Kidney (tissue), 14 donors: ENCODE measurements around the gene ZC3HAV1L. TPM values are rescaled to one million over a fixed set of nuclear protein-coding genes. Genes with fewer than 3 reads are reported as not detected.

Experiments used
- DNase-seq, 5 donors: peaks; one replicate each; pipeline ENCODE4 v3.0.0-alpha.2; 2013 to 2020
- FAIRE-seq: peaks from 2 replicates; lab custom pipeline; 2012; peaks lifted over from hg19 to GRCh38; lab: Jason Lieb, UNC
- H3K27ac ChIP-seq, 2 donors: one replicate each; pipeline ENCODE4 v1.7.0; 2013; ENCODE audit warnings: low read depth in 2 of 2, low read length in 2 of 2, inconsistent platforms in 1 of 2
- H3K27me3 ChIP-seq: one replicate; pipeline ENCODE4 v1.7.1; 2013; ENCODE audit warnings: low read length, inconsistent platforms; ENCODE audit not compliant: control insufficient read depth, insufficient read depth
- H3K36me3 ChIP-seq, 3 donors: one replicate each; pipeline versions ENCODE4 v1.7.0 to v1.7.1; 2013; ENCODE audit warnings: low read length in 3 of 3, control low read depth in 1 of 3, inconsistent platforms in 1 of 3; ENCODE audit not compliant: insufficient read depth in 3 of 3, control insufficient read depth in 2 of 3
- H3K4me1 ChIP-seq, 3 donors: one replicate each; pipeline versions ENCODE4 v1.7.0 to v1.7.1; 2013; ENCODE audit warnings: low read length in 3 of 3, inconsistent platforms in 1 of 3, low read depth in 1 of 3; ENCODE audit not compliant: control insufficient read depth in 2 of 3, insufficient read depth in 2 of 3
- H3K4me3 ChIP-seq, 3 donors: one replicate each; pipeline versions ENCODE4 v1.7.0 to v1.8.1; 2013; ENCODE audit warnings: low read length in 3 of 3, control low read depth in 1 of 3, inconsistent platforms in 1 of 3
- H3K9ac ChIP-seq, 3 donors: one replicate each; pipeline versions ENCODE4 v1.7.0 to v1.7.1; 2013; ENCODE audit warnings: low read length in 3 of 3, control low read depth in 1 of 3, inconsistent platforms in 1 of 3
- H3K9me3 ChIP-seq, 3 donors: one replicate each; pipeline versions ENCODE4 v1.7.0 to v1.7.1; 2013; ENCODE audit warnings: low read length in 3 of 3, control low read depth in 1 of 3, inconsistent platforms in 1 of 3; ENCODE audit not compliant: control insufficient read depth in 2 of 3, insufficient read depth in 1 of 3
- CTCF ChIP-seq: IDR thresholded peaks from 3 replicates; pipeline ENCODE4 v1.5.1; 2012; ENCODE audit warnings: mild to moderate bottlenecking, moderate library complexity, borderline replicate concordance; ENCODE audit not compliant: insufficient read depth; ENCODE audit errors: extremely low read depth
- intact Hi-C: fragments of 100-400 bp; cut with DNase I; formaldehyde crosslinking; loops from one replicate; pipeline ENCODE4 v1.11.1; 2022
- polyA plus RNA-seq: library from polyadenylated mRNA; stranded (reverse); fragments of 350-450 nt; fragmentation: Illumina TruSeq; extraction: RNeasy Lipid Tissue Mini Kit (QIAGEN cat#74804); gene quantifications from one replicate; pipeline ENCODE4 v1.2.3, GENCODE V29; 2014; ENCODE audit warnings: low read depth, low replicate concordance; ENCODE audit not compliant: insufficient read depth
- total RNA-seq: library from RNA; stranded (reverse); fragmentation: NEBNext Ultra II Directional; extraction: Animal tissue kit (Norgen Biotek cat#: 25700); gene quantifications from one replicate; pipeline ENCODE4 v1.2.1, GENCODE V29; 2021
- donor health status: control.
- donor health status: control.
- donor health status: control.
- donor health status: control.
- donor health status: control.
- donor health status: DM: yes; HTN: yes; CAD: no.
- donor health status: Normal renal cell carcinoma (clear cell type).

Gene ZC3HAV1L
- total and polyA plus RNA-seq, 2 donors from 2014 or later: 0.37 to 16.1 TPM

DNA sequence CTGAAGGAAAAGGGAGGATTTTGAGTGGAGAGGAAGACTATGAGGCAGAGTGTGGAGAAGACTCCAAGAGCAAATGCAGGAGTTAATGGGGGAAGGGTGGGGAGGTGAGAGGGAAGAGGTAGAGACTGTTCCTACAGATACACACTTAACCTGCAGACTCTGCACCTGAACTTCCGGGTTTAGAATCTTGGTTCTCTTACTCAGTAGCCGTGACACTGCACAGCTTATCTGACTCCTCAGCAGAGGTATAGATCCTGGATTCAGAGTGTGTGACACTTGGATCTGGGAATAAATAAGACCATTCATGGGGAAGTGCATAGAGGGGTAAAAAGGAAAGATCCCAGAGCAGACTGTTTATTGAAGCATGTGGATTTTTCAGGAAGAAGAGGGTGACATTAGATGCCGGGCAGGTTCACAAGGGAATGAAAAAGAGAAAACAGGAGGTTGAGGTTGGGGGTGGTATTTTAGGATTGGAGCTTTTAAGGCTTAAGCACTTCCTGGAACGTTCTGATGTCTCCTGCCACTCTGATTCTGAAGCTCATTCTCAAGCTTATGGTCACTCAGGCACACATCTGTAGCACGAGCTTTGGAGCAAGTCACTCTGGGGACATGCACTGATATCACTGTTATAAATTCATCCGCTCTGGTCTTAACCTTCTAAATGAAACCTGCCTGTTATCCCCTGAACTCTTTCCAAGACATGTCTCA is 5.7 kb upstream of the ZC3HAV1L start:
- no peak for FAIRE-seq
- TF ChIP-seq CTCF: no peak

DNA sequence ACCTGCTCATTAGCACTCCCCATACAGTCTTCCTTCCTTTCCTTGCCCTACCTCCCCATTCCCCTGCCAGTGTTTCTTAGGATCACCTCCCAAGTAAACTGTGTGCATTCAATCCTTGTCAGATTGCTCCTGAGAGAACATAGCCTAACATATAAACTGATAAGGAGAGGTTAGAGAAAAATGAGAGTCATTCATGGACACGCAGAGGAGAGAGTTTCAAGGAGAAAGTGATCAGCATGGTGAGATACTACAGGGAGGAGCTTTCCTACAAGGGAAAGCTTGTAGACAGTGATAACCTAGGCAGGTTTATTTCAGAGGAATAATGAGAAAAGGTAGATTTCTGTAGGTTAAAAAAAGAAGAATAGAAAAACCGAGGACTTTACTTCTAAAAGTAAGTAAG is 2.8 kb upstream of the ZC3HAV1L start:
- H3K27me3 ChIP-seq: no peaks in the 10 kb centered on the region
- intact Hi-C loops: no loop called here
- H3K9me3 ChIP-seq: no peaks in the 10 kb centered on the region
- H3K36me3 ChIP-seq: no peaks in the 10 kb centered on the region
- no peak overlapping the region for H3K9ac ChIP-seq
- no peak for TF ChIP-seq CTCF
- peaks cover 0 to 9% (median 9%) of the 10 kb centered on the region in 3 donors for H3K4me1 ChIP-seq
- no peak overlapping the region for H3K27ac ChIP-seq
- DNase-seq: no peak
- FAIRE-seq: no peak
- H3K4me3 ChIP-seq: no peak overlapping the region

More for the DNA sequence above, 5.7 kb upstream of the ZC3HAV1L start:
- intact Hi-C loops: no loop called here
- no peaks in the 10 kb centered on the region for H3K27me3 ChIP-seq
- H3K9ac ChIP-seq: no peak overlapping the region
- peaks cover 0 to 5% (median 0%) of the 10 kb centered on the region in 3 donors for H3K36me3 ChIP-seq
- no peaks in the 10 kb centered on the region for H3K4me1 ChIP-seq
- H3K27ac ChIP-seq: no peak overlapping the region
- H3K4me3 ChIP-seq: no peak overlapping the region
- no peaks in the 10 kb centered on the region for H3K9me3 ChIP-seq
- DNase-seq: no peak

DNA sequence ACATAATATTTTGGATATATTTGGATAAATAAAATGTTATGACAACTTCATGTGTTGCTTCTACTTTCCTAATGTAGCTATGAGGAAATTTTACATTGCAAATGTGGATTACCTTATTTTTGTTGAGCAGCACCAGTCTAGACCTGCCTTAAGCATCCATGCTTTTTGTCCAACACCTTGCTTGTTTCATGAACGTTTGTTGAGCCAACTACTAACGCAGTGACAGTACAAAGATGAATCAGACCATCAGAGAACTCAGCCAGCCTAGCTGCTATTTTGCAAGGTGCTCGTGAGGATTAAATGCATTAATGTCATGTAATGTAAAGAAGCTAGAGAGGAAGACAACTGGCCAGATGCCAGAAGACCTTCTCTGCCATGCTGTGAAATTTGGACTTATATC is 1.1 kb upstream of the ZC3HAV1L start:
- H3K9me3 ChIP-seq: no peaks in the 10 kb centered on the region
- H3K36me3 ChIP-seq: no peaks in the 10 kb centered on the region
- no peak for DNase-seq
- H3K9ac ChIP-seq: no peak overlapping the region
- no peak for TF ChIP-seq CTCF
- no peaks in the 10 kb centered on the region for H3K27me3 ChIP-seq
- no peak overlapping the region for H3K4me3 ChIP-seq
- FAIRE-seq: no peak
- H3K27ac ChIP-seq: no peak overlapping the region
- intact Hi-C loops: no loop called here
- peaks cover 0 to 10% (median 9%) of the 10 kb centered on the region in 3 donors for H3K4me1 ChIP-seq
